Parathyroid adenoma (tissue), 2 donors: ENCODE results near the gene KIAA0408.

Experiments
- H2AFZ ChIP-seq: fragments of 300-600 bp; sonication (generic); one replicate; pipeline ENCODE4 v1.7.0; 2017; ENCODE audit warnings: antibody characterized with exemption, mild to moderate bottlenecking
- H3K27ac ChIP-seq: fragments of 300-600 bp; sonication (generic); one replicate; pipeline ENCODE4 v1.7.0; 2017
- H3K27me3 ChIP-seq: fragments of 300-600 bp; sonication (generic); one replicate; pipeline ENCODE4 v1.7.0; 2017; ENCODE audit warnings: low read length; ENCODE audit not compliant: control insufficient read depth, insufficient read depth
- H3K36me3 ChIP-seq: fragments of 300-600 bp; sonication (generic); one replicate; pipeline ENCODE4 v1.7.0; 2017; ENCODE audit warnings: low read length; ENCODE audit not compliant: control insufficient read depth, insufficient read depth
- H3K4me1 ChIP-seq: fragments of 300-600 bp; sonication (generic); one replicate; pipeline ENCODE4 v1.7.0; 2017; ENCODE audit warnings: control low read depth
- H3K4me2 ChIP-seq: fragments of 300-600 bp; sonication (generic); one replicate; pipeline ENCODE4 v1.7.0; 2017; ENCODE audit warnings: low read length
- H3K4me3 ChIP-seq: fragments of 300-600 bp; sonication (generic); one replicate; pipeline ENCODE4 v1.7.0; 2017; ENCODE audit warnings: low read depth, low read length
- H3K79me2 ChIP-seq: fragments of 300-600 bp; sonication (generic); one replicate; pipeline ENCODE4 v1.7.0; 2017; ENCODE audit warnings: control low read depth
- H3K9ac ChIP-seq: fragments of 300-600 bp; sonication (generic); one replicate; pipeline ENCODE4 v1.7.0; 2017; ENCODE audit warnings: mild to moderate bottlenecking
- H3K9me3 ChIP-seq: fragments of 300-600 bp; sonication (generic); one replicate; pipeline ENCODE4 v1.7.0; 2017; ENCODE audit warnings: low read length; ENCODE audit not compliant: control insufficient read depth
- CTCF ChIP-seq: fragments of 300-600 bp; sonication (generic); IDR thresholded peaks from one replicate; pipeline ENCODE4 v1.7.0; 2017; ENCODE audit warnings: antibody characterized with exemption, mild to moderate bottlenecking
- donor health status: primary hyperparathyroidism.

KIAA0408 gene

GRCh38 chr6:127494240-127494767 lies 35.1 kb upstream of the KIAA0408 start:
- Histone ChIP-seq H3K27me3 (no peaks in the 10 kb centered on the region), H3K4me2 (no peak overlapping the region), H3K4me3 (no peak overlapping the region), H3K27ac (no peak overlapping the region), H3K79me2 (peaks cover 4% of the 10 kb centered on the region), H3K36me3 (no peaks in the 10 kb centered on the region), H3K9ac (no peak overlapping the region), H2AFZ (no peak overlapping the region), H3K9me3 (no peaks in the 10 kb centered on the region), H3K4me1 (no peaks in the 10 kb centered on the region)
- TF ChIP-seq CTCF = no peak

- H3K36me3 ChIP-seq = no peaks in the 10 kb centered on the region
- H3K27me3 ChIP-seq = no peaks in the 10 kb centered on the region
- H2AFZ ChIP-seq = no peak overlapping the region
- no peak overlapping the region for H3K4me2 ChIP-seq
- no peak overlapping the region for H3K4me3 ChIP-seq
- H3K9me3 ChIP-seq = no peaks in the 10 kb centered on the region
- H3K4me1 ChIP-seq = no peaks in the 10 kb centered on the region
- no peak overlapping the region for H3K27ac ChIP-seq
- H3K79me2 ChIP-seq = no peaks in the 10 kb centered on the region
- no peak overlapping the region for H3K9ac ChIP-seq
- TF ChIP-seq CTCF = no peak
Measured at GRCh38 chr6:127489248-127489647, 30.1 kb upstream of the KIAA0408 start.

- no peak overlapping the region for H3K9ac ChIP-seq
- H3K36me3 ChIP-seq = no peaks in the 10 kb centered on the region
- peaks cover 6% of the 10 kb centered on the region for H3K4me1 ChIP-seq
- H3K4me3 ChIP-seq = no peak overlapping the region
- no peak overlapping the region for H3K27ac ChIP-seq
- H2AFZ ChIP-seq = no peak overlapping the region
- no peaks in the 10 kb centered on the region for H3K9me3 ChIP-seq
- H3K4me2 ChIP-seq = no peak overlapping the region
- TF ChIP-seq CTCF = no peak
- no peaks in the 10 kb centered on the region for H3K79me2 ChIP-seq
- H3K27me3 ChIP-seq = no peaks in the 10 kb centered on the region
Measured at GRCh38 chr6:127486934-127487333, 27.7 kb upstream of the KIAA0408 start.

- H2AFZ ChIP-seq = no peak overlapping the region
- TF ChIP-seq CTCF = no peak
- no peak overlapping the region for H3K4me3 ChIP-seq
- H3K4me1 ChIP-seq = peaks cover 6% of the 10 kb centered on the region
- H3K9me3 ChIP-seq = no peaks in the 10 kb centered on the region
- no peak overlapping the region for H3K27ac ChIP-seq
- H3K79me2 ChIP-seq = no peaks in the 10 kb centered on the region
- H3K9ac ChIP-seq = no peak overlapping the region
- H3K27me3 ChIP-seq = no peaks in the 10 kb centered on the region
- no peak overlapping the region for H3K4me2 ChIP-seq
- no peaks in the 10 kb centered on the region for H3K36me3 ChIP-seq
Measured at GRCh38 chr6:127484212-127484863, 25.1 kb upstream of the KIAA0408 start.
